ENCODE measurements around the gene GPATCH11.

DNA sequence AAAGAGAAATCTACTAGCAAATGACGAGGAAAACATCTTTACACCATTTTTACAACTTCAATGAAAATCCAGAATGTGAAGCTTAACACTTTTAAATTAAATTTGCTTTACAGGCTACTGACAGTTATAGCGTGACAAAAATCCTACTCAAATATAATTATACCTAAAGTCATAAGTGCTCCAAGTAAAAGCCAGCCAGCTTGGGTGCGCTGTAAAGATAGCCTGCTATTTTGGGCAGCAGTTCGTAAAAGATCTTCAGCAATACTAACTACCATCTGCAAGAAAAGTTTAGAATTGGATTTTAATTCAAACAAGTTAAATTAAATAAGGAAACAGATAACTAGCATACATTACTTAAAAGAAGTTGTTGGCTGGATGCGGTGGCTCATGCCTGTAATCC is 22.5 kb upstream of the GPATCH11 start:
- TF ChIP-seq CTCF (conservative IDR thresholded peaks at IDR 0.05; ENCODE audit: low read depth, low read length) (no peak), EZH2 (IDR thresholded peaks at IDR 0.05; ENCODE audit: low read length, unreplicated experiment) (no peak), EZH2phosphoT487 (IDR thresholded peaks at IDR 0.05; ENCODE audit: borderline replicate concordance, low read length) (no peak)
